CD14-positive monocyte (primary cell): Measurements from ENCODE around the gene MON2. TPM values are rescaled to one million over a fixed set of nuclear protein-coding genes. Genes with fewer than 3 reads are reported as not detected.
"Not testable (repeated sequence)": the region's sequence is repeated elsewhere in the genome, so short reads cannot be mapped to it uniquely, and the experiment has no call there.

Experiments
- DNase-seq, 3 donors: peaks; one replicate each; pipeline ENCODE4 v3.0.0-alpha.2; 2011 to 2022
- H2AFZ ChIP-seq: 2 replicates; pipeline ENCODE4 v1.6.0; 2012; ENCODE audit warnings: mild to moderate bottlenecking, low read depth, low read length, inconsistent platforms; ENCODE audit not compliant: insufficient read depth, poor library complexity, severe bottlenecking
- H3K27ac ChIP-seq, 2 donors: 1 replicate in 1 of 2; 2 replicates in 1 of 2; pipeline ENCODE4 v1.5.1; 2012 to 2013; ENCODE audit warnings: low read length in 2 of 2, control low read depth in 1 of 2, inconsistent platforms in 1 of 2, low read depth in 1 of 2, mild to moderate bottlenecking in 1 of 2
- H3K27me3 ChIP-seq, 2 donors: one replicate each; pipeline versions ENCODE4 v1.6.0 to v1.6.1; 2011 to 2013; ENCODE audit warnings: low read length in 2 of 2; ENCODE audit not compliant: control insufficient read depth in 2 of 2, insufficient read depth in 2 of 2
- H3K36me3 ChIP-seq, 2 donors: replicated peaks in 1 of 2; 1 replicate in 1 of 2; 2 replicates in 1 of 2; pipeline versions ENCODE4 v1.5.1 to v1.6.1; 2012 to 2013; ENCODE audit warnings: low read length in 2 of 2, control low read depth in 1 of 2, inconsistent platforms in 1 of 2, mild to moderate bottlenecking in 1 of 2; ENCODE audit not compliant: insufficient read depth in 2 of 2, control insufficient read depth in 1 of 2
- H3K4me1 ChIP-seq, 2 donors: 1 replicate in 1 of 2; 2 replicates in 1 of 2; pipeline versions ENCODE4 v1.5.1 to v1.6.1; 2012 to 2013; ENCODE audit warnings: low read length in 2 of 2, control low read depth in 1 of 2, inconsistent platforms in 1 of 2, mild to moderate bottlenecking in 1 of 2, moderate library complexity in 1 of 2; ENCODE audit not compliant: insufficient read depth in 2 of 2, control insufficient read depth in 1 of 2
- H3K4me2 ChIP-seq: replicated peaks from 2 replicates; pipeline ENCODE3; 2012; ENCODE audit warnings: low read length, moderate library complexity, mild to moderate bottlenecking; ENCODE audit not compliant: poor library complexity, severe bottlenecking; ENCODE audit errors: extremely low read depth
- H3K4me3 ChIP-seq, 3 experiments: fragments of 200-600 bp in 1 of 3; sonication (generic) in 1 of 3; replicated peaks in 1 of 3; 1 replicate in 2 of 3; 2 replicates in 1 of 3; pipeline ENCODE4 v1.5.1; 2011 to 2013; ENCODE audit warnings: low read length in 3 of 3, mild to moderate bottlenecking in 3 of 3, control low read depth in 2 of 3, low read depth in 2 of 3, inconsistent platforms in 1 of 3, moderate library complexity in 1 of 3
- H3K79me2 ChIP-seq: 2 replicates; pipeline ENCODE4 v1.6.0; 2012; ENCODE audit warnings: mild to moderate bottlenecking, control low read depth, inconsistent platforms, low read length, moderate library complexity; ENCODE audit not compliant: insufficient read depth
- H3K9ac ChIP-seq: 2 replicates; pipeline ENCODE4 v1.6.0; 2017; ENCODE audit warnings: low read length, mild to moderate bottlenecking; ENCODE audit not compliant: insufficient read depth, poor library complexity, severe bottlenecking
- H3K9me3 ChIP-seq, 2 donors: replicated peaks in 1 of 2; 1 replicate in 1 of 2; 2 replicates in 1 of 2; pipeline versions ENCODE4 v1.5.1 to v1.6.1; 2012 to 2013; ENCODE audit warnings: low read length in 2 of 2, control low read depth in 1 of 2; ENCODE audit not compliant: control insufficient read depth in 1 of 2, insufficient read depth in 1 of 2
- H4K20me1 ChIP-seq: 2 replicates; pipeline ENCODE4 v1.6.0; 2012; ENCODE audit warnings: mild to moderate bottlenecking, low read length, control low read depth, moderate library complexity; ENCODE audit not compliant: insufficient read depth
- H3K27ac Mint-ChIP-seq, 7 donors: one replicate each; pipeline ENCODE4 v1.8.0; 2020; ENCODE audit warnings: mild to moderate bottlenecking in 7 of 7, mixed read lengths in 7 of 7, moderate library complexity in 6 of 7, inconsistent platforms in 2 of 7
- H3K27me3 Mint-ChIP-seq, 3 donors: one replicate each; pipeline ENCODE4 v1.8.0; 2021 to 2022; ENCODE audit warnings: low read depth in 3 of 3, mild to moderate bottlenecking in 3 of 3, mixed read lengths in 3 of 3, moderate library complexity in 3 of 3, inconsistent platforms in 1 of 3
- H3K36me3 Mint-ChIP-seq, 2 donors: one replicate each; pipeline ENCODE4 v1.8.0; 2020; ENCODE audit warnings: mixed read lengths in 2 of 2, inconsistent platforms in 1 of 2, mild to moderate bottlenecking in 1 of 2
- H3K4me1 Mint-ChIP-seq: one replicate; pipeline ENCODE4 v1.8.0; 2020; ENCODE audit warnings: mild to moderate bottlenecking, mixed read lengths
- H3K4me3 Mint-ChIP-seq, 2 donors: one replicate each; pipeline ENCODE4 v1.8.0; 2020; ENCODE audit warnings: mild to moderate bottlenecking in 2 of 2, mixed read lengths in 2 of 2, moderate library complexity in 1 of 2
- H3K9me3 Mint-ChIP-seq, 7 donors: one replicate each; pipeline ENCODE4 v1.8.0; 2020 to 2022; ENCODE audit warnings: mixed read lengths in 7 of 7, mild to moderate bottlenecking in 6 of 7, moderate library complexity in 6 of 7, inconsistent platforms in 2 of 7
- CTCF ChIP-seq: fragments of 200-600 bp; IDR thresholded peaks from one replicate; pipeline ENCODE4 v1.8.0; 2022; ENCODE audit warnings: antibody characterized with exemption, mild to moderate bottlenecking
- WGBS: methylation state at CpG from one replicate; pipeline ENCODE4 v1.1.5; 2013; ENCODE audit warnings: missing lambda C conversion rate; ENCODE audit not compliant: insufficient coverage; 5-methylcytosine and 5-hydroxymethylcytosine counted together
- intact Hi-C, 2 donors: fragments of 100-400 bp; cut with micrococcal nuclease; formaldehyde crosslinking; loops; one replicate each; pipeline versions ENCODE4 v1.15.0 to v1.15.1; 2023
- polyA plus RNA-seq, 3 donors: library from polyadenylated mRNA; depleted of rRNA in 1 of 3; unstranded in 2 of 3; stranded (reverse) in 1 of 3; fragments of 300-500 nt in 2 of 3; fragments of >200 nt in 1 of 3; fragmentation: Illumina TruSeq in 2 of 3; gene quantifications; 1 replicate in 2 of 3; 2 replicates in 1 of 3; pipeline ENCODE4 v1.2.3, GENCODE V29; 2012 to 2021

The MON2 gene
- polyA plus RNA-seq, 3 donors, result 6.8 to 17.0 (median 9.6) TPM

- H3K4me3 Mint-ChIP-seq, H3K36me3 ChIP-seq, intact Hi-C loops, H3K36me3 Mint-ChIP-seq, H3K27ac Mint-ChIP-seq, H3K4me2 ChIP-seq, H3K27ac ChIP-seq, H2AFZ ChIP-seq, H4K20me1 ChIP-seq, H3K4me3 ChIP-seq, H3K9ac ChIP-seq, DNase-seq, H3K27me3 Mint-ChIP-seq, H3K27me3 ChIP-seq: not testable (repeated sequence)
- WGBS, result 57% methylated on average over 2 of the region's 7 CpGs
- Histone ChIP-seq H3K4me1 (peaks cover 15 to 17% of the 10 kb centered on the region in 2 donors), H3K79me2 (peaks cover 19% of the 10 kb centered on the region), H3K9me3 (peaks cover 20 to 24% of the 10 kb centered on the region in 2 donors)
- Mint-ChIP-seq H3K4me1 (peaks cover 17% of the 10 kb centered on the region), H3K9me3 (peaks cover 15 to 33% (median 30%) of the 10 kb centered on the region in 7 donors)
Observed at GRCh38 chr12:62463252-62463651, 3.4 kb upstream of the MON2 start.

GRCh38 chr12:62466018-62466593 lies 520 bp upstream of the MON2 start:
- Mint-ChIP-seq H3K9me3 (peaks cover 9 to 26% (median 20%) of the 10 kb centered on the region in 7 donors), H3K36me3 (no peaks in the 10 kb centered on the region), H3K4me3 (peak overlapping the region; percentile 89 to 94), H3K27ac (peak overlapping the region; percentile 90 to 99 (median 95)), H3K27me3 (peaks cover 0 to 3% (median 1%) of the 10 kb centered on the region in 3 donors), H3K4me1 (peaks cover 30% of the 10 kb centered on the region)
- Histone ChIP-seq H3K9ac (peak overlapping the region; percentile 95), H4K20me1 (peaks cover 16% of the 10 kb centered on the region), H3K4me3 (peak overlapping the region; percentile 65 to 78 (median 71)), H3K9me3 (peaks cover 20 to 21% of the 10 kb centered on the region in 2 donors), H3K79me2 (peaks cover 47% of the 10 kb centered on the region), H3K4me2 (peak overlapping the region; percentile 81), H3K27me3 (no peaks in the 10 kb centered on the region), H3K27ac (peak overlapping the region; percentile 33 to 93), H3K4me1 (peaks cover 21 to 29% of the 10 kb centered on the region in 2 donors), H3K36me3 (peaks cover 2 to 9% of the 10 kb centered on the region in 2 donors), H2AFZ (peak overlapping the region; percentile 97)
- intact Hi-C loops, result no loop called here
- DNase-seq, result peak; percentile 10 to 57 (median 49)
- no peak for TF ChIP-seq CTCF
- 0% methylated on average over 9 of the region's 16 CpGs for WGBS
